ENCODE data around the gene EEF1AKMT3. TPM values are rescaled to one million over a fixed set of nuclear protein-coding genes. Genes with fewer than 3 reads are reported as not detected.
A peak's percentile ranks its signal among the peaks of the same experiment; 100 is the strongest.

EEF1AKMT3 gene
- total RNA-seq, 3 donors from 2014 or later (not counting 1 experiment from before 2014, with no cell fraction given), result 1.3 to 2.6 (median 2.2) TPM

DNA sequence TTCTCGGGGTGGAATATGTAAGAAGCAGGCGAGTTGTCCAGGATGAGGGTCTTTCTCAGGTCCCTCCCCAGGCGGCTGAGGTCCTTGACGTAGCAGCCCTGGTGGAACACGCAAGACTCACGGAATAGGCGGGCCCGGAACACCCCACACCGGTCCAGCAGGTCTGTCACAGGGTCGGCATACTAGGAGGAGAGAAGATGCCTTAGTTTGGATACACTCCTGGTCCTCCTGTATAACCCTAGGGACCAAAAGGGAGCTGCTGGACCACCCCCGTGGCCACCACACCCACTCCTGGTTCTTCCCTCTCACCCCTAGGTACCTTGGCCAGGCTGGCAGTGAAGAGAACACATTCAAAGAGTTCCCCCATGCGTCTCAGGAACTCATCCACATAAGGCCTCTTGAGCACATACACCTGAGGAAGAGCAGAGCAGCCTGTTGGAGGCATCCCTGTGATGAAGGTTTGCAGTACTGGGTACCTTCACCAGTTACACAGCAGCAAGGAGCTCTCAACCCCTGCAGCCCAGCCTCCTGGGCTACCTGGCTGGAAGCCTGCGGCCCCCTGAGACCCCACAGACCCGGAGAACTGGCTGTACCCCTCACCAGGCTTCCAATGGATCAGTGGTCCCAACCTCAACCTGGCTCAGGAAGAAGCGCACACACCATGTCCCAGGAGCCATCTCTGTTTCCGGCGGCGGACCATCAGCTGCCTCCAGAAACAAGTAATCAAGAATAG, 51.7 kb downstream of the EEF1AKMT3 start:
- no peak overlapping the region for H3K27ac Mint-ChIP-seq
- intact Hi-C loops (cut with micrococcal nuclease), result no loop called here
- peaks cover 5% of the 10 kb centered on the region for H3K36me3 Mint-ChIP-seq
- H3K4me3 ChIP-seq (ENCODE audit: low read length), result no peak overlapping the region
- no peaks in the 10 kb centered on the region for H3K27me3 ChIP-seq (ENCODE audit: control insufficient read depth, insufficient read depth, low read length)
- H3K9me3 Mint-ChIP-seq, result no peaks in the 10 kb centered on the region
- WGBS (ENCODE audit: insufficient coverage), result 95% methylated on average over 18 of the region's 18 CpGs
- DNase-seq (no peak), ATAC-seq (no peak)
- H3K4me3 Mint-ChIP-seq, result no peak overlapping the region
- TF ChIP-seq, protein P1, sequence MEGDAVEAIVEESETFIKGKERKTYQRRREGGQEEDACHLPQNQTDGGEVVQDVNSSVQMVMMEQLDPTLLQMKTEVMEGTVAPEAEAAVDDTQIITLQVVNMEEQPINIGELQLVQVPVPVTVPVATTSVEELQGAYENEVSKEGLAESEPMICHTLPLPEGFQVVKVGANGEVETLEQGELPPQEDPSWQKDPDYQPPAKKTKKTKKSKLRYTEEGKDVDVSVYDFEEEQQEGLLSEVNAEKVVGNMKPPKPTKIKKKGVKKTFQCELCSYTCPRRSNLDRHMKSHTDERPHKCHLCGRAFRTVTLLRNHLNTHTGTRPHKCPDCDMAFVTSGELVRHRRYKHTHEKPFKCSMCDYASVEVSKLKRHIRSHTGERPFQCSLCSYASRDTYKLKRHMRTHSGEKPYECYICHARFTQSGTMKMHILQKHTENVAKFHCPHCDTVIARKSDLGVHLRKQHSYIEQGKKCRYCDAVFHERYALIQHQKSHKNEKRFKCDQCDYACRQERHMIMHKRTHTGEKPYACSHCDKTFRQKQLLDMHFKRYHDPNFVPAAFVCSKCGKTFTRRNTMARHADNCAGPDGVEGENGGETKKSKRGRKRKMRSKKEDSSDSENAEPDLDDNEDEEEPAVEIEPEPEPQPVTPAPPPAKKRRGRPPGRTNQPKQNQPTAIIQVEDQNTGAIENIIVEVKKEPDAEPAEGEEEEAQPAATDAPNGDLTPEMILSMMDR (IDR thresholded peaks at IDR 0.05), result no peak
- H3K36me3 ChIP-seq (ENCODE audit: control insufficient read depth, insufficient read depth, low read length), result peaks cover 84% of the 10 kb centered on the region
- H3K27ac ChIP-seq (ENCODE audit: low read length), result no peak overlapping the region
- H3K27me3 Mint-ChIP-seq (ENCODE audit: low read depth in 2 of 2), result no peaks in the 10 kb centered on the region
- H3K4me1 Mint-ChIP-seq, result peaks cover 8 to 18% of the 10 kb centered on the region in 2 donors
- H3K9me3 ChIP-seq (ENCODE audit: control insufficient read depth, insufficient read depth, low read length), result no peaks in the 10 kb centered on the region
- no peaks in the 10 kb centered on the region for H3K4me1 ChIP-seq (ENCODE audit: control insufficient read depth, insufficient read depth, low read length)

DNA sequence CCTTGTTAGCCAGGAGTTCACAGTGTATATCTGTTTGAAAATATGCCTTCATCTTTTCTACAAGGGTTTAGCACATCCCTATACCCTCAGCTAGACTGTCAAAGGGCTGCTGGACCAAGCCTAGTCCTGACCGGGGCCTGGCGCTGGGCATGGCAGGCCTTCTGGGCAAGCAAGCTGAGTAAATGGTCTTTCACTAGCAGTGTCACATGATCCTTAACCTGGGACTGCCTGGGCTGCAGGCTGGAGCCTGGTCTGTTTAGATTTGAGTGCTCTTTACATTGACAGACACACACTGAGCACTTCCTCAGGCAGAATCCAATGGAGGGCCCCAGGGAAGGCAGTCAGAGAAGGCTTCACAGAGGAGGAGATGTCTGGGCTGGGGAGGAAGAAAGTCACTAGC, 53.0 kb downstream of the EEF1AKMT3 start:
- Mint-ChIP-seq H3K9me3 (no peaks in the 10 kb centered on the region), H3K4me3 (no peak overlapping the region), H3K4me1 (peaks cover 10 to 23% of the 10 kb centered on the region in 2 donors), H3K27ac (peak overlapping the region in 1 of 2 donors; percentile 61), H3K36me3 (peaks cover 5% of the 10 kb centered on the region), H3K27me3 (ENCODE audit: low read depth in 2 of 2) (no peaks in the 10 kb centered on the region)
- ATAC-seq (no peak), DNase-seq (no peak)
- H3K27me3 ChIP-seq (ENCODE audit: control insufficient read depth, insufficient read depth, low read length), result no peaks in the 10 kb centered on the region
- TF ChIP-seq, protein P1 (IDR thresholded peaks at IDR 0.05), result no peak
- intact Hi-C loops (cut with micrococcal nuclease), result no loop called here
- H3K27ac ChIP-seq (ENCODE audit: low read length), result no peak overlapping the region
- H3K4me1 ChIP-seq (ENCODE audit: control insufficient read depth, insufficient read depth, low read length), result peaks cover 1% of the 10 kb centered on the region
- H3K9me3 ChIP-seq (ENCODE audit: control insufficient read depth, insufficient read depth, low read length), result no peaks in the 10 kb centered on the region
- H3K36me3 ChIP-seq (ENCODE audit: control insufficient read depth, insufficient read depth, low read length), result peaks cover 86% of the 10 kb centered on the region
- H3K4me3 ChIP-seq (ENCODE audit: low read length), result no peak overlapping the region
- 97% methylated on average over 2 of the region's 2 CpGs for WGBS (ENCODE audit: insufficient coverage)

DNA sequence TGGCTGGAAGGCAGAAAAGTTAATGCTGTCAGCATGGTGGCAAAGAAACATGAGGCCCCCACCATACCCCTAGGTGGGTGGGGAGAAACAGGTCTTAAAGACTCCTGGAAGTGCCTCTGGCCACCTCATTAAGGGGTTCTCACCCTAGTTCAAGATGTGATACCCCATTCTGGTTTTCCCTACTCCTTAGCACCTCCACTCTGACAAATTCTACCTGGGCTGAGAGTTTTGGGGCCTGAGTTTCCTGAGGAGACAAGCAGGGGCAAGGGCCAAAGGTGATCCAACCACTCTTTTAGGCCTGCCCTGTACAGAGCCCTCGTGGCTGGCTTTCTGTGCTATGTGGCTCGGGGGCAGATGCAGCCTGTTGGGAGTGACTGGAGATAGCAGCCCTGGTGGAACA, 54.0 kb downstream of the EEF1AKMT3 start:
- Histone ChIP-seq H3K4me3 (ENCODE audit: low read length) (no peak overlapping the region), H3K4me1 (ENCODE audit: control insufficient read depth, insufficient read depth, low read length) (peaks cover 10% of the 10 kb centered on the region), H3K36me3 (ENCODE audit: control insufficient read depth, insufficient read depth, low read length) (peaks cover 80% of the 10 kb centered on the region), H3K27ac (ENCODE audit: low read length) (no peak overlapping the region), H3K9me3 (ENCODE audit: control insufficient read depth, insufficient read depth, low read length) (no peaks in the 10 kb centered on the region), H3K27me3 (ENCODE audit: control insufficient read depth, insufficient read depth, low read length) (no peaks in the 10 kb centered on the region)
- 100% methylated on average over 2 of the region's 2 CpGs for WGBS (ENCODE audit: insufficient coverage)
- H3K4me3 Mint-ChIP-seq, result no peak overlapping the region
- H3K27ac Mint-ChIP-seq, result no peak overlapping the region
- intact Hi-C loops (cut with micrococcal nuclease), result no loop called here
- peaks cover 12 to 26% of the 10 kb centered on the region in 2 donors for H3K4me1 Mint-ChIP-seq
- H3K36me3 Mint-ChIP-seq, result peaks cover 5% of the 10 kb centered on the region
- ATAC-seq (no peak), DNase-seq (no peak)
- H3K27me3 Mint-ChIP-seq (ENCODE audit: low read depth in 2 of 2), result no peaks in the 10 kb centered on the region
- no peaks in the 10 kb centered on the region for H3K9me3 Mint-ChIP-seq
- TF ChIP-seq, protein P1 (IDR thresholded peaks at IDR 0.05), result no peak

DNA sequence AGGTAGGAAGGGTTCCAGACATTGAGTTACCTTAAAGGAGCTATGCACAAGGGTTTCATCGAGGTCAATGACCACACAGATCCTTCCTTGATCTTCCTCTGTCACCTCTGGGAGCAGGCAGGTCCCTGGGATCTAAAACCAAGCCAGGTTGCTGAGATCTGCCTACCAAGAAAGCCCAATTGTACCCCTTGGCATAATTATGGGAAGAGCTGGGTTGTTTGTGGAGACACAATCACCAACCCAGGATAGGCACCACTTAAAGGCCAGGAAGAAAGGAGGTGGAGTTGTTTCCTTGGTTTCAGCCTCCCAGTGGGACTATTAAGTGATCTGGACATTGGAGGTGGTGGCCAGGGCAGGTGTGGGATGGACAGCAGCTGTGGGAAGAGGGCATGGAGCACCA, 54.6 kb downstream of the EEF1AKMT3 start:
- intact Hi-C loops (cut with micrococcal nuclease), result no loop called here
- Mint-ChIP-seq H3K9me3 (no peaks in the 10 kb centered on the region), H3K4me1 (peaks cover 18 to 32% of the 10 kb centered on the region in 2 donors), H3K4me3 (no peak overlapping the region), H3K36me3 (peaks cover 5% of the 10 kb centered on the region), H3K27ac (no peak overlapping the region), H3K27me3 (ENCODE audit: low read depth in 2 of 2) (no peaks in the 10 kb centered on the region)
- WGBS (ENCODE audit: insufficient coverage), result 75% methylated on average over 1 of the region's 1 CpG
- no peak overlapping the region for H3K27ac ChIP-seq (ENCODE audit: low read length)
- H3K36me3 ChIP-seq (ENCODE audit: control insufficient read depth, insufficient read depth, low read length), result peaks cover 75% of the 10 kb centered on the region
- no peaks in the 10 kb centered on the region for H3K9me3 ChIP-seq (ENCODE audit: control insufficient read depth, insufficient read depth, low read length)
- ATAC-seq (no peak), DNase-seq (no peak)
- TF ChIP-seq, protein P1 (IDR thresholded peaks at IDR 0.05), result no peak
- no peaks in the 10 kb centered on the region for H3K27me3 ChIP-seq (ENCODE audit: control insufficient read depth, insufficient read depth, low read length)
- H3K4me3 ChIP-seq (ENCODE audit: low read length), result no peak overlapping the region
- H3K4me1 ChIP-seq (ENCODE audit: control insufficient read depth, insufficient read depth, low read length), result peaks cover 16% of the 10 kb centered on the region

All from natural killer cell (primary cell).